HFF-Myc (cell line): ENCODE results near the gene NEDD9.

Source experiments
- DNase-seq: peaks from one replicate; pipeline ENCODE4 v3.0.0-alpha.2; 2011; ENCODE audit warnings: low read depth; ENCODE audit errors: extremely low read depth
- H3K4me3 ChIP-seq: replicated peaks from 2 replicates; pipeline ENCODE4 v1.5.1; 2011; ENCODE audit warnings: low read depth, mild to moderate bottlenecking, control low read depth, low read length
- CTCF ChIP-seq: IDR thresholded peaks from 2 replicates; pipeline ENCODE4 v1.5.1; 2012; ENCODE audit warnings: mild to moderate bottlenecking, low read depth, low read length, control low read depth; ENCODE audit errors: missing control alignments

Gene NEDD9

GRCh38 chr6:11161031-11161956, 71.2 kb downstream of the NEDD9 start:
- no peak for TF ChIP-seq CTCF
- DNase-seq, result no peak
- no peak overlapping the region for H3K4me3 ChIP-seq

- no peak overlapping the region for H3K4me3 ChIP-seq
- TF ChIP-seq CTCF, result no peak
- no peak for DNase-seq
Observed at GRCh38 chr6:11160199-11160598, 72.3 kb downstream of the NEDD9 start.

GRCh38 chr6:11155589-11155988, 76.9 kb downstream of the NEDD9 start:
- no peak for TF ChIP-seq CTCF
- no peak overlapping the region for H3K4me3 ChIP-seq
- DNase-seq, result no peak

- H3K4me3 ChIP-seq, result no peak overlapping the region
- no peak for TF ChIP-seq CTCF
- no peak for DNase-seq
Observed at GRCh38 chr6:11153447-11153846, 79.0 kb downstream of the NEDD9 start.

GRCh38 chr6:11152581-11152980, 79.9 kb downstream of the NEDD9 start:
- no peak for TF ChIP-seq CTCF
- DNase-seq, result no peak
- no peak overlapping the region for H3K4me3 ChIP-seq

- no peak for TF ChIP-seq CTCF
- H3K4me3 ChIP-seq, result no peak overlapping the region
- DNase-seq, result no peak
Observed at GRCh38 chr6:11151488-11151887, 81.0 kb downstream of the NEDD9 start.

- DNase-seq, result no peak
Observed at GRCh38 chr6:11149551-11149950, 82.9 kb downstream of the NEDD9 start.

More at GRCh38 chr6:11149551-11149950, 82.9 kb downstream of the NEDD9 start:
- H3K4me3 ChIP-seq, result no peak overlapping the region
- TF ChIP-seq CTCF, result no peak
